NCI-H2081 treated with DMSO at 0.1 percent for 48 hours (cell line): ENCODE results near the gene SYNE2.

Experiments
- DNase-seq: peaks from one replicate; lab custom pipeline; 2025; lab: John Stamatoyannopoulos, UW

Gene SYNE2

GRCh38 chr14:63963439-63963838 lies 110.6 kb downstream of the SYNE2 start:
- DNase-seq, result no peak

DNA sequence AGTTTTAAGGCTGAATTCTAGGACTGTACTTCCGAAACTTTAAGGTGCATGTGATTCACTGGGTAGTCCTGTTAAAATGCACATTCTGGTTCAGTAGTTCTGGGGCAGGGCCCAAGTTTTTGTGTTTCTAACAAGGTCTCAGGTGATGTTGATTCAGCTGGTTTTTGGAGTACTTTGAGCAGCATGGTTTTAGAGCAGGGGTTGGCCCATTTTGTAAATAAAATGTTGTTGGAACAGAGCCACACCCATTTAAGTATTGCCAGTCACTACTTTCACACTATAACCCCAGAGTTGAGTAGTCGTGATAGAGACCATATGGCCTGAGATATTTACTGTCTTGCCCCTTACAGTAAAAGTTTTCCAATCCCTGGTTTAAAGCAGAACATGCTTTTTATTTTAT lies 111.3 kb downstream of the SYNE2 start:
- DNase-seq, result peak; percentile 47

DNA sequence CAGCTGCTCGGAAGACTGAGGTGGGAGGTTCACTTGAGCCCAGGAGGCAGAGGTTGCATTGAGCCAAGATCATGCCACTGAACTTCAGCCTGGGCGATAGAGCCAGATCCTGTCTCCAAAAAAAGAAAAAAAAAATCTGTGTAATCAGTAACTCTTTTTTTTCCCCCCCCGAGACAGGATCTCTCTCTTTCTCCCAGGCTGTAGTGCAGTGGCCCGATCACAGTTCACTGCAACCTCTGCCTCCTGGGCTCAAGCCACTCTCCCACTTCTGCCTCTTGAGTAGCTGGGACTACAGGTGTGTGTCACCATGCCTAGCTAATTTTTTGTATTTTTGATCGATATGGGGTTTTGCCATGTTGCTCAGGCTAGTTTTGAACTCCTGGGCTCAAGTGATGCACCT lies 113.6 kb downstream of the SYNE2 start:
- no peak for DNase-seq

GRCh38 chr14:63972323-63972932 lies 119.6 kb downstream of the SYNE2 start:
- DNase-seq, result no peak

DNA sequence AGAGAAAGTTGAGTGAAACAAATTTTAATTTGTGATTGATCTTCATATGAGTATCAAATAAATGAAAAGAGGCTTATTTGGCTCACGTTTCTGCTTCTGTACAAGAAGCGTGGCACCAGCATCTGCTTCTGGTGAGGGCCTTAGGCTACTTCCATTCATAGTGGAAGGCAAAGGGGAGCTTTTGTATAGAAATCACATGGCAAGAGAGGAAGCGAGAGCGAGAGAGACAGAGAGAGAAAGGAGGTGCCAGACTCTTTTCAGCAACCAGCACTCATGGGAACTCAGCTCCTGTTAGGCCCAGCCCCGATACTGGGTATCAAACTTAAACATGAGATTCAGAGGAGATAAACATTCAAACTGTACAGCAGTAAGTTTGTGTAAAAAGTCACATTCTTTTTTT lies 121.4 kb downstream of the SYNE2 start:
- no peak for DNase-seq

- no peak for DNase-seq
Observed at GRCh38 chr14:63981569-63981968, 128.8 kb downstream of the SYNE2 start.

GRCh38 chr14:63982156-63982555 lies 129.4 kb downstream of the SYNE2 start:
- no peak for DNase-seq

- no peak for DNase-seq
Observed at GRCh38 chr14:63982629-63983028, 129.8 kb downstream of the SYNE2 start.

- no peak for DNase-seq
Observed at GRCh38 chr14:63986789-63987533, 134.2 kb downstream of the SYNE2 start.

DNA sequence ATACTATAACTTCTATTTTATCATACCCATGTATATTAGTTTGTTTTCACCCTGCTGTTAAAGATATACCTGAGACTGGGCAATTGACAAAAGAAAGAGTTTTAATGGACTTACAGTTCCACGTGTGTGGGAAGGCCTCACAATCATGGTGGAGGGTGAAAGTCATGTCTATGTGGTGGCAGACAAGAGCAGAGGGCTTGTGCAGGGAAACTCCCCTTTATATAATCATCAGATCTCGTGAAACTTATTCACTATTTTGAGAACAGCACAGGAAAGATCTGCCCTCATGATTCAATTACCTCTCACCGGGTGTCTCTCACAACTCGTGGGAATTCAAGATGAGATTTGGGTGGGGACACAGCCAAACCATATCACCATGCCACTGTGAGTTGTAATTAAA lies 135.8 kb downstream of the SYNE2 start:
- DNase-seq, result no peak

- DNase-seq, result no peak
Observed at GRCh38 chr14:63991833-63992232, 139.0 kb downstream of the SYNE2 start.

DNA sequence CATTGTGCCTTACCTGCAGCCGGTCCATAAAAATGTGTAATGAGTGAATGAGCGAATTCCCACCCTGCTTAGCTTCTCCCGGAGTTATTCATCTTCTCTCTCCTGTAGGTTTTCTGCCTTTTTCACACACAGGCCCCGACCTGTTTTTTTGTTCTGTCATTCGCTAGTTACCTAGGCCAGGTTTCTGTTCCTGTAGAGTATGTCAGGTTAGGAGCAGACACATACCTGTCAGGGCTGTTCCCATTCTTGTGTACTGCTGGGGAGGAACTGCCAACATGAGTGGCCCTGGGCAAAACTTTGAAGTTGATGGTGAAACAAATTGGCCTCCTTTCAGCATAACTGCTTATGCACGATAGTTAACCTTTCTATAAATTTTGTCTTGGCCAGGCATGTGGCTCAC lies 140.1 kb downstream of the SYNE2 start:
- DNase-seq, result no peak

GRCh38 chr14:63993992-63994391 lies 141.2 kb downstream of the SYNE2 start:
- no peak for DNase-seq

DNA sequence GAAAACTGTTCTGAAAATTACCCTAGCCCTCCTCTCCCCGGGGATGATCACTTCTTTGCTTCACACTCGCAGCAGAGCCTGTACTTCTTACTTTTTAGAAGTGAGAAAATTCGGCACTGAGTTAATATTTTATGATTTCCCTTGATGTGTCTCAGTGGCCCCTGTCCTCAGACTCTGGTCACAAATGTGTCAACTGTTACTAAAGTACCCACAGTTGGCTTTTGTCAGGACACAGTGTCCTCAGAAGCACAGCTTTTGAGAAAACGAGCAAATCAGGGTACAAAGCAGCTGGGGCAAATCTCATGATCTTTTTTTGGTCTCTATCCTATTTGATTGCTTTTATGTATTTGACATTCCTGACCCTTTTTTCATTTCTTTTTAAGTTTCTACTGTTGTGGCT lies 142.5 kb downstream of the SYNE2 start:
- no peak for DNase-seq

- no peak for DNase-seq
Observed at GRCh38 chr14:63996016-63996415, 143.2 kb downstream of the SYNE2 start.

DNA sequence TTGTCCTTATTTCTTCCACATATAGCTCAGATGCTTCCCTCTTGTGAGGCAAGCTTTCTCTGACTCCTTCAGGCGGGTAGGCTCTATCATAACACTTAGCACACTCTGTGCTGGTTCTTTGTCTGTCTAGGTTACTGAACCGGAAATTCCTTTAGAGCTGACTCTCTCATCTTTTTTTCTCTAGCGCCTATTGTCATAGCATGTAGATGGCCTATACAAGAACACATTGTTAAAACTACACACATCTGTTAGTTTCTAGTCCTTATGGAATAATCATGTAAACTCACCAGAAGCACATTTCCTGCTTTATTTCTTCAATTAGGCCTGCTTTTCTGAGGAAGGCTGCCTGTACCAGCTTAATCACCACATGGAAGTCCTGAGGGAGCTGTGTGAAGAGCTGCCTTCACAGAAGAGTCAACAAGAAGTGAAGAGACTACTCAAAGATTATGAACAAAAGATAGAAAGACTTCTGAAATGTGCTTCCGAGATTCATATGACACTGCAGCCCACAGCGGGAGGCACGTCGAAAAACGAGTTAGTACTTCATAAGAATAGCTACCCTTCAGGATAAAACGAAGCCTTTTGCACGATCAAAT lies 143.9 kb downstream of the SYNE2 start:
- no peak for DNase-seq

GRCh38 chr14:64000749-64001148 lies 147.9 kb downstream of the SYNE2 start:
- no peak for DNase-seq

DNA sequence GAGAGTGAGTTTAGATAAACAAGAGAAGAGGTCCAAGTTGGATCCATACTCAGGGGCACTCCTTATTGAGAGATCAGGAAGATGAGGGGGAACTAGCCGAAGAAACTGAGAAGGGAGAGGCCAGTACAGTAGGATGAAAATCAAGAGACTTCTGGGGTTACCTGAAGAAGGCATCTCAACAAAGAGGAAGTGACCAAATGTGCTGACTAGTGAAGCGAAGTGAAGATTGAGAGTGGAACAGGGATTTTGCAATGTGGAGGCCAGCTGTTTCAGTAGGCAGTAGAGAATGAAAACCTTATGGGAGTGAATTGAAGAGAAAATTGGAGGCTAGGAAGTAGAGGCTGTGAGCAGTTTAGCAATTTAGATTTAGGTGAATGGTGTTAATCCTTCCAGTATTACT lies 153.0 kb downstream of the SYNE2 start:
- DNase-seq, result no peak

DNA sequence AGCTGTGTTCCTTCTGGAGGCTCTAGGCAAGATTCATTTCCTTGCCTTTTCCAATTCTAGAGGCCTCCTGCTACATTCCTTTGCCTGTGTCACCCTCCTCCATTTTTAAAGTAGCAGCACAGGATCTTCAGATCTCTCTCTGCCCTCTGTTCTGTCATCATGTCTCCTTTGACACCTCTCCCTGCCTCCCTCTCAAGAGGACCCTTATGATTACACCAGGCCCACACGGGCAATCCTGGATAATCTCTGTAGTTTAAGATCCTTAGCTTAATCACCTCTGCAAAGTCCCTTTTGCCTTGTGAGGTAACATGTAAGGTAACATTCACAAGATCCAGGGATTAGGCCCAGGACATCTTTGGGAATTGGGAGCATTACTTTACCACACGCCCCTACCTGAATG lies 155.2 kb downstream of the SYNE2 start:
- DNase-seq, result no peak

DNA sequence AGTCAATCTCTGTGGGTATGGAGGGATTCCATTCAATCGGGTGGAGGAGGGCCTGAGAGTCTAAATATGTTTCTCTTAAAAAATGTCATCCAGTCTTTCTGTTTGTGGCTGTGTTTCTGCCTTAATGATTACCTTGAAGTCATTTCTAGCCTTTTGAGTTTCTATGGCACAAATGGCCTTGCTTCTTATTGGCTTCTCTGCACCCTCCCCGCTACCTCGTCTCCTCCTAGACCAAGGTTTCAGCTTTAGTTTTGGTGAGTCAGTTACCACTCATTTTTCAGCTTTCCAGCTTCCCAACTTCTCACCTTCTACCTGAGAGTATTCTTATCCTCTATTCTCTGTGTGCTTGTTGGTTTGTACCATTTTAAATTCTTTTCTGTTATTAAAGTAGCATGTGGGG lies 159.2 kb downstream of the SYNE2 start:
- no peak for DNase-seq

GRCh38 chr14:64012720-64013119 lies 159.9 kb downstream of the SYNE2 start:
- DNase-seq, result no peak

DNA sequence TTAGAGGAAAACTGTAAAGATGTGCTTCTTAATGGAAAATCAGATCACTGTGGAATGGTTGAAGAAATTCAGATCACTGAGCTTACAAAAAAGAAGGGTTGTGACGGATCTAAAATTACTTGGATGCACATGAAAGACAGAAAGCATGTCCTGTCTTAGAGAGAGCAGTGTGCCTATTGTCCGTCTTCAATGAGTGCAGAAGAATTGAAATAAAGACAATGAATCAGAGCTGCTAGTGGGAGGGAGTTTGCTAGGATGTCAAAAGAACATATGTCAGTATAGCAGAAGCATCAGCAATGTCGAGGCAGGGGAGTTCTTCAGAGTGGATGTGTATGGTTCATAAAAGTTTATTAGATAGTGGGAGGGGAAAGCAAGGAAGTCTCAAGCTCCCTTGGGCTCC lies 172.7 kb downstream of the SYNE2 start:
- DNase-seq, result no peak

DNA sequence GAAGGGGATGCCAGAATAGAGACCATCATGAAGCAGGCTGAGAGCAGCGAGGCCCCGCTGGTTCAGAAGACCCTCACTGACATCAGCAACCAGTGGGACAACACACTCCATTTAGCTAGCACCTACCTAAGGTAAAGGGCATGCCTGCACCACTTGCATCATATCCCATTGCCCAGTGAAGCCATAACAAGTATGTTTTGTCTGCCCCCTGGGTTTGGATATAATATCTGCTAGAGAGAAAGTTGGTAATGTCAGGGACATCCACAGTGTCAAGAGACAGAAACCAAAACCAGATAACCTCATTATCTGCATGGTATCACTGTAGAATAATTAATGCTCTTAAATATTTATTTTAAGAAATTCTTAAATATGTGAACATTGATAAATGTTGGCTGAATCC lies 173.8 kb downstream of the SYNE2 start:
- DNase-seq, result no peak

GRCh38 chr14:64035143-64035542 lies 182.3 kb downstream of the SYNE2 start:
- no peak for DNase-seq
